Skeletal muscle tissue (tissue), 4 donors: ENCODE data around the gene COLEC12. TPM values are rescaled to one million over a fixed set of nuclear protein-coding genes. Genes with fewer than 3 reads are reported as not detected.
"Not testable (repeated sequence)": the region's sequence is repeated elsewhere in the genome, so short reads cannot be mapped to it uniquely, and the experiment has no call there.

ENCODE experiments used
- H3K27ac ChIP-seq: one replicate; pipeline ENCODE4 v1.7.0; 2013; ENCODE audit warnings: mild to moderate bottlenecking, low read depth, low read length, inconsistent platforms
- H3K27me3 ChIP-seq, 3 donors: one replicate each; pipeline ENCODE4 v1.7.0; 2013; ENCODE audit warnings: low read length in 3 of 3; ENCODE audit not compliant: control insufficient read depth in 3 of 3, insufficient read depth in 3 of 3
- H3K36me3 ChIP-seq, 3 donors: one replicate each; pipeline ENCODE4 v1.7.0; 2013; ENCODE audit warnings: low read length in 3 of 3; ENCODE audit not compliant: control insufficient read depth in 3 of 3, insufficient read depth in 3 of 3
- H3K4me1 ChIP-seq, 3 donors: one replicate each; pipeline ENCODE4 v1.7.0; 2013; ENCODE audit warnings: low read length in 3 of 3, mild to moderate bottlenecking in 3 of 3; ENCODE audit not compliant: control insufficient read depth in 3 of 3, insufficient read depth in 3 of 3
- H3K4me3 ChIP-seq, 3 donors: one replicate each; pipeline ENCODE4 v1.7.0; 2013; ENCODE audit warnings: low read length in 3 of 3
- H3K9ac ChIP-seq, 3 donors: one replicate each; pipeline ENCODE4 v1.7.0; 2013; ENCODE audit warnings: low read length in 3 of 3, mild to moderate bottlenecking in 3 of 3, moderate library complexity in 2 of 3, low read depth in 1 of 3
- H3K9me3 ChIP-seq, 3 donors: one replicate each; pipeline ENCODE4 v1.7.0; 2013; ENCODE audit warnings: low read length in 3 of 3; ENCODE audit not compliant: control insufficient read depth in 3 of 3
- total RNA-seq: library from RNA; depleted of rRNA; stranded (reverse); fragments of >200 nt; gene quantifications from one replicate; pipeline ENCODE4 v1.2.3, GENCODE V29; 2014
- donor health status: Osteomylitis.

The COLEC12 gene
- total RNA-seq, 1 donor from 2014 or later: 39.1 TPM

DNA sequence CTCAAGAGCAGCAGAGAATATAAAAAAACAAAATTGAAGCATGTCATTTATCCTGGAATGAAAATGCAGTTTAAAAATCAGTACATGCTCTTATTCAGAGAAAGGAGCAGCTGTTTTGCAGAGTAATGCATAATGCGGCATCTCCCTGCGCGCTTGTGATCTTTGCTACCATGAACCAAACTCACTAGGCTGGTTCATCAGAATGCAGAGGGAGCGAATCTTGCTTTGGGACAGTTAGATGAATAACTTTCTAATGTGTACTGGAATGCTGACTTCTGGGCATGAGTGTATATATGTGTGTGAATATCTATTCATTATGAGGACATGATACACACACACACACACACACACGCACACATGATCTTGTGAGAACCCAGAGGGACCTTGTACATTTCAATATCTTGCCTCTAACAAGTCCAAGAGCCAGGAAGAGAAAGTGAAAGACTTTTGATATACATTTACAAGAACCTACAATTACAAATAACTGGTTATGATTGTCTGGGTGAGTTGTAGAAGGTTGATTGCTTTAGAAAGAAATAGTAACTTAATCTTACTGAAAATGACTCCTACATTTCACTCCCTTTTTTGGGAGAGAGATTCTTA, 178.5 kb downstream of the COLEC12 start:
- H3K4me1 ChIP-seq: peaks cover 6 to 9% (median 8%) of the 10 kb centered on the region in 3 donors
- no peaks in the 10 kb centered on the region for H3K36me3 ChIP-seq
- H3K27ac ChIP-seq: no peak overlapping the region
- H3K9me3 ChIP-seq: no peaks in the 10 kb centered on the region
- peaks cover 0 to 3% (median 0%) of the 10 kb centered on the region in 3 donors for H3K27me3 ChIP-seq
- no peak overlapping the region for H3K9ac ChIP-seq
- H3K4me3 ChIP-seq: no peak overlapping the region

GRCh38 chr18:320155-320554, 180.3 kb downstream of the COLEC12 start:
- no peak overlapping the region for H3K27ac ChIP-seq

GRCh38 chr18:319720-320119, 180.8 kb downstream of the COLEC12 start:
- Histone ChIP-seq H3K4me3 (no peak overlapping the region), H3K9me3 (no peaks in the 10 kb centered on the region), H3K36me3 (no peaks in the 10 kb centered on the region), H3K27me3 (peaks cover 0 to 3% (median 0%) of the 10 kb centered on the region in 3 donors), H3K9ac (no peak overlapping the region), H3K4me1 (peaks cover 6 to 9% (median 8%) of the 10 kb centered on the region in 3 donors), H3K27ac (no peak overlapping the region)

More at GRCh38 chr18:320155-320554, 180.3 kb downstream of the COLEC12 start:
- no peak overlapping the region for H3K9ac ChIP-seq
- no peaks in the 10 kb centered on the region for H3K36me3 ChIP-seq
- no peaks in the 10 kb centered on the region for H3K9me3 ChIP-seq
- H3K27me3 ChIP-seq: peaks cover 0 to 3% (median 0%) of the 10 kb centered on the region in 3 donors
- H3K4me1 ChIP-seq: peaks cover 6 to 9% (median 8%) of the 10 kb centered on the region in 3 donors
- H3K4me3 ChIP-seq: no peak overlapping the region

- H3K36me3 ChIP-seq: no peaks in the 10 kb centered on the region
- H3K4me3 ChIP-seq: no peak overlapping the region
- peaks cover 6 to 9% (median 8%) of the 10 kb centered on the region in 3 donors for H3K4me1 ChIP-seq
- H3K27me3 ChIP-seq: peaks cover 0 to 3% (median 0%) of the 10 kb centered on the region in 3 donors
- no peaks in the 10 kb centered on the region for H3K9me3 ChIP-seq
- no peak overlapping the region for H3K27ac ChIP-seq
- no peak overlapping the region for H3K9ac ChIP-seq
Measured at GRCh38 chr18:318791-319291, 181.7 kb downstream of the COLEC12 start.

DNA sequence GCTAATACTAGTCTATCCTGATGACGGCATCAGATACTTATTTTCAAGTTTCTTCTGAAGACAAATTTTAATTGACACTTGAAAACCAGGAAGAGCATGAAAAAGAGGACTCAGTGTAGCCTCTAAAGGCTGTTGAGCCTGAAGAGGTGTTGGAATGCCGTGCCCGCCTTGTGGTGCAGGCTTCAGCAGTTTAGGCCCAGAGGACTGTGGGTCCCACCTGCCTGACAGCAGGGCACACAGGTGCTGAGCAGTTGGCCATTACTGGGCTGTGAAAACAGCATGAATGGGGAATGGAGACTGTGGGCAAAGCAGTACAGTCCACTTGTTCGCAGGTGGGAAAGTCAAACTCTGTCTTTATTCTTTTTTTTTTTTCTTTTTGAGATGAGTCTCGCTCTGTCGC, 182.9 kb downstream of the COLEC12 start:
- H3K27me3 ChIP-seq: peaks cover 0 to 2% (median 0%) of the 10 kb centered on the region in 3 donors
- peaks cover 6 to 9% (median 7%) of the 10 kb centered on the region in 3 donors for H3K4me1 ChIP-seq
- H3K36me3 ChIP-seq: no peaks in the 10 kb centered on the region
- no peak overlapping the region for H3K9ac ChIP-seq
- no peak overlapping the region for H3K27ac ChIP-seq
- no peak overlapping the region for H3K4me3 ChIP-seq
- H3K9me3 ChIP-seq: no peaks in the 10 kb centered on the region

DNA sequence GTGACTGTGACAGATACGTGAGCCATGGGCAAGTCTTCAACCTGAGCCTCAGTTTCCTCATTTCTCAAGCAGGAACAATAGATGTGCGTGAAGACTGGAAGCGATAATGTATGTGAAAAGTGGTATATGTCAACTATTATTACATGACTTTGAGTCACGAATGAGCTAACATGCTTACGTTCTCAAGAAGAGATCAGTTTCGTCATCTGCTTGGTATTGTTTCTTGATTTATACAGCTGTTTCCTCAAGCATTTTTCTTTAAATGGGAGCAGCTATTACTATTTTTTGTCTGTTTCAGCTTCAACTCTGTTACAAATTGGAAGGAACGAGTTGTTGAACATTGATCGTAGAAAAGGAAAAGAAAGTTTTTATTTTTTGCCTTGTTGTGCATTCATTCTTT, 184.1 kb downstream of the COLEC12 start:
- no peak overlapping the region for H3K9ac ChIP-seq
- H3K4me1 ChIP-seq: no peaks in the 10 kb centered on the region
- H3K36me3 ChIP-seq: no peaks in the 10 kb centered on the region
- no peaks in the 10 kb centered on the region for H3K27me3 ChIP-seq
- no peak overlapping the region for H3K27ac ChIP-seq
- H3K9me3 ChIP-seq: no peaks in the 10 kb centered on the region
- H3K4me3 ChIP-seq: no peak overlapping the region

- Histone ChIP-seq H3K4me1 (no peaks in the 10 kb centered on the region), H3K27me3 (no peaks in the 10 kb centered on the region), H3K9me3 (no peaks in the 10 kb centered on the region), H3K27ac (no peak overlapping the region), H3K36me3 (no peaks in the 10 kb centered on the region), H3K9ac (no peak overlapping the region), H3K4me3 (no peak overlapping the region)
Measured at GRCh38 chr18:313931-314330, 186.6 kb downstream of the COLEC12 start.

- no peaks in the 10 kb centered on the region for H3K36me3 ChIP-seq
- H3K4me1 ChIP-seq: no peaks in the 10 kb centered on the region
- H3K9me3 ChIP-seq: no peaks in the 10 kb centered on the region
- no peak overlapping the region for H3K4me3 ChIP-seq
- no peak overlapping the region for H3K27ac ChIP-seq
- no peaks in the 10 kb centered on the region for H3K27me3 ChIP-seq
- H3K9ac ChIP-seq: no peak overlapping the region
Measured at GRCh38 chr18:312415-312814, 188.1 kb downstream of the COLEC12 start.

DNA sequence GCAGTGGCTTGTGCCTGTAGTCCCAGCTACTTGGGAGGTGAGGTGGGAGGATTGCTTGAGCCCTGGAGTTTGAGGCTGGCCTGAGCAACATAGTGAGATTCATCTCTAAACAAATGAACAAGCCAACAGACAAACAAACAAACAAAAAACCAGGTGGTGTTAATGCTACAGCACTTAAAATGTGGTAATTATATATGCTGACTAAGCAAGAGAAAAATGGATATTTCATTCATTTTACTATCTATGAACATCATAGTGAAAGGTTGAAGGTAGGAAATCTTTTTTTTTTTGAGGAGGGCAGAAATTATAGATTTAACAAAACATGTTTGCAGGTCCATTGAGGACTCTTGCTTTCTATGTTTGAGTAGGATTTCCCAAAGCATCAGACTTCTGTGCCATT, 190.5 kb downstream of the COLEC12 start:
- Histone ChIP-seq H3K27ac (no peak overlapping the region), H3K27me3 (no peaks in the 10 kb centered on the region), H3K4me1 (no peaks in the 10 kb centered on the region), H3K4me3 (no peak overlapping the region), H3K9me3 (no peaks in the 10 kb centered on the region), H3K9ac (no peak overlapping the region), H3K36me3 (no peaks in the 10 kb centered on the region)

GRCh38 chr18:308086-308485, 192.4 kb downstream of the COLEC12 start:
- H3K4me3 ChIP-seq, H3K9me3 ChIP-seq, H3K9ac ChIP-seq: not testable (repeated sequence)

More at GRCh38 chr18:308086-308485, 192.4 kb downstream of the COLEC12 start:
- H3K4me1 ChIP-seq, H3K27ac ChIP-seq, H3K27me3 ChIP-seq, H3K36me3 ChIP-seq: not testable (repeated sequence)
